Body of pancreas (tissue), 4 donors: ENCODE results near the gene ANXA3.

Source experiments
- POLR2A ChIP-seq, 3 donors: fragments of 450-650 bp; IDR thresholded peaks; one replicate each; pipeline ENCODE4 v1.6.1; 2016; ENCODE audit warnings: antibody characterized with exemption in 3 of 3, mild to moderate bottlenecking in 2 of 3
- TF ChIP-seq, protein P1 (sequence below), 7 experiments: fragments of 450-650 bp in 4 of 7; fragments of 200-600 bp in 3 of 7; sonication (generic) in 3 of 7; IDR thresholded peaks; one replicate each; pipeline ENCODE4 v1.5.1; 2016 to 2019; ENCODE audit warnings: antibody characterized with exemption in 7 of 7

DNA sequence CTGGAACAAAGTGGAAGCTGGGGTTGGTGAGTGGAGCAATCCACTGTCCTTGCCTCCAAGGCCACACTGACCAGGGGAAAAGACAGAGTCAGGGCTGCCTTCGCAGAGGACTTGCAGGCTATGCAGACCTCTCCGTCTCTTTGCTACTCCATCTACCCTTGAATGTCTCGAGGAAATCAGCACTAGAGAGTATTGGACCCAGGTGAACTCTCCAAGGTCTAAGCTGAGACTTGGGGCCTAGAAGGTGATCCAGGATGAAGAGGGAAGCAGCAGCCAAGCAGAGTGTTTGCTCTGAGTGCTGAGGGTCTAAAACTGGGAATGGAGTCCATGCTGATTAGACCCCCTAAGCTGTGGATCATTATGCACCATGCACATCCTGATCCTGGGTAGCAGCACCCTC, 54.5 kb downstream of the ANXA3 start:
- TF ChIP-seq, protein P1, sequence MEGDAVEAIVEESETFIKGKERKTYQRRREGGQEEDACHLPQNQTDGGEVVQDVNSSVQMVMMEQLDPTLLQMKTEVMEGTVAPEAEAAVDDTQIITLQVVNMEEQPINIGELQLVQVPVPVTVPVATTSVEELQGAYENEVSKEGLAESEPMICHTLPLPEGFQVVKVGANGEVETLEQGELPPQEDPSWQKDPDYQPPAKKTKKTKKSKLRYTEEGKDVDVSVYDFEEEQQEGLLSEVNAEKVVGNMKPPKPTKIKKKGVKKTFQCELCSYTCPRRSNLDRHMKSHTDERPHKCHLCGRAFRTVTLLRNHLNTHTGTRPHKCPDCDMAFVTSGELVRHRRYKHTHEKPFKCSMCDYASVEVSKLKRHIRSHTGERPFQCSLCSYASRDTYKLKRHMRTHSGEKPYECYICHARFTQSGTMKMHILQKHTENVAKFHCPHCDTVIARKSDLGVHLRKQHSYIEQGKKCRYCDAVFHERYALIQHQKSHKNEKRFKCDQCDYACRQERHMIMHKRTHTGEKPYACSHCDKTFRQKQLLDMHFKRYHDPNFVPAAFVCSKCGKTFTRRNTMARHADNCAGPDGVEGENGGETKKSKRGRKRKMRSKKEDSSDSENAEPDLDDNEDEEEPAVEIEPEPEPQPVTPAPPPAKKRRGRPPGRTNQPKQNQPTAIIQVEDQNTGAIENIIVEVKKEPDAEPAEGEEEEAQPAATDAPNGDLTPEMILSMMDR (IDR thresholded peaks at IDR 0.05): no peak
- TF ChIP-seq POLR2A (IDR thresholded peaks at IDR 0.05): no peak
